Chondrocyte (in vitro differentiated cells): ENCODE results near the gene HAL. TPM values are rescaled to one million over a fixed set of nuclear protein-coding genes. Genes with fewer than 3 reads are reported as not detected.

Experiments used
- DNase-seq: peaks from one replicate; pipeline ENCODE4 v3.0.0; 2021; ENCODE audit warnings: mixed read lengths, low spot score
- H3K27ac Mint-ChIP-seq: one replicate; pipeline ENCODE4 v1.8.0; 2021; ENCODE audit warnings: mild to moderate bottlenecking, moderate library complexity, mixed read lengths; ENCODE audit not compliant: unreplicated experiment
- H3K27me3 Mint-ChIP-seq: 2 replicates; pipeline ENCODE4 v1.8.0; 2021; ENCODE audit warnings: low read depth, mixed read lengths
- H3K36me3 Mint-ChIP-seq: 2 replicates; pipeline ENCODE4 v1.8.0; 2021; ENCODE audit warnings: low read depth, mixed read lengths
- H3K4me1 Mint-ChIP-seq: 2 replicates; pipeline ENCODE4 v1.8.0; 2021; ENCODE audit warnings: low read depth, mild to moderate bottlenecking, mixed read lengths
- H3K4me3 Mint-ChIP-seq: one replicate; pipeline ENCODE4 v1.8.0; 2021; ENCODE audit warnings: mild to moderate bottlenecking, moderate library complexity, mixed read lengths; ENCODE audit not compliant: unreplicated experiment
- H3K9me3 Mint-ChIP-seq: 2 replicates; pipeline ENCODE4 v1.8.0; 2021; ENCODE audit warnings: low read depth, mixed read lengths
- total RNA-seq: library from RNA; stranded (reverse); gene quantifications from 3 replicates; pipeline ENCODE4 v1.2.1, GENCODE V29; 2021
- TF ChIP-seq, protein P1 (sequence below): fragments of 200-600 bp; sonication (generic); IDR thresholded peaks from 2 replicates; pipeline ENCODE4 v1.5.0; 2021; ENCODE audit warnings: antibody characterized with exemption, mild to moderate bottlenecking, moderate library complexity

HAL gene
- total RNA-seq, 1 donor from 2014 or later: 0.10 TPM

DNA sequence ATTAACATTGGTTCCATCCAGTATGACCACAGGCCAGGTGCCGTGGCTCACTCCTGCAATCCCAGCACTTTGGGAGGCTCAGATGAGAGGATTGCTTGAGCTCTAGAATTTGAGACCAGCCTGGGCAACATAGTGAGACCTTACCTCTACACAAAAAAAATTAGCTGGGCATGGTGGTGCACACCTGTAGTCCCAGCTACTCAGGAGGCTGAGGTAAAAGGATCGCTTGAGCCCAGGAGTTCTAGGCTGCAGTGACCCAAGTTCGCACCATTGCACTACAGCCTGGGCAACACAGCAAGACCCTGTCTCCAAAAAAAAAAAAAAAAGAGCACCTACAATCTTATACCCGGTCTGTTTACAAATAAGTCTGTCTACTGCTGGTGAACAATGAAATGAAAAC lies 29.4 kb upstream of the HAL start:
- Mint-ChIP-seq H3K27ac (no peak overlapping the region), H3K27me3 (no peaks in the 10 kb centered on the region), H3K4me1 (no peaks in the 10 kb centered on the region), H3K9me3 (no peaks in the 10 kb centered on the region), H3K4me3 (no peak overlapping the region), H3K36me3 (peaks cover 14% of the 10 kb centered on the region)
- no peak for DNase-seq
- TF ChIP-seq, protein P1, sequence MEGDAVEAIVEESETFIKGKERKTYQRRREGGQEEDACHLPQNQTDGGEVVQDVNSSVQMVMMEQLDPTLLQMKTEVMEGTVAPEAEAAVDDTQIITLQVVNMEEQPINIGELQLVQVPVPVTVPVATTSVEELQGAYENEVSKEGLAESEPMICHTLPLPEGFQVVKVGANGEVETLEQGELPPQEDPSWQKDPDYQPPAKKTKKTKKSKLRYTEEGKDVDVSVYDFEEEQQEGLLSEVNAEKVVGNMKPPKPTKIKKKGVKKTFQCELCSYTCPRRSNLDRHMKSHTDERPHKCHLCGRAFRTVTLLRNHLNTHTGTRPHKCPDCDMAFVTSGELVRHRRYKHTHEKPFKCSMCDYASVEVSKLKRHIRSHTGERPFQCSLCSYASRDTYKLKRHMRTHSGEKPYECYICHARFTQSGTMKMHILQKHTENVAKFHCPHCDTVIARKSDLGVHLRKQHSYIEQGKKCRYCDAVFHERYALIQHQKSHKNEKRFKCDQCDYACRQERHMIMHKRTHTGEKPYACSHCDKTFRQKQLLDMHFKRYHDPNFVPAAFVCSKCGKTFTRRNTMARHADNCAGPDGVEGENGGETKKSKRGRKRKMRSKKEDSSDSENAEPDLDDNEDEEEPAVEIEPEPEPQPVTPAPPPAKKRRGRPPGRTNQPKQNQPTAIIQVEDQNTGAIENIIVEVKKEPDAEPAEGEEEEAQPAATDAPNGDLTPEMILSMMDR: no peak

DNA sequence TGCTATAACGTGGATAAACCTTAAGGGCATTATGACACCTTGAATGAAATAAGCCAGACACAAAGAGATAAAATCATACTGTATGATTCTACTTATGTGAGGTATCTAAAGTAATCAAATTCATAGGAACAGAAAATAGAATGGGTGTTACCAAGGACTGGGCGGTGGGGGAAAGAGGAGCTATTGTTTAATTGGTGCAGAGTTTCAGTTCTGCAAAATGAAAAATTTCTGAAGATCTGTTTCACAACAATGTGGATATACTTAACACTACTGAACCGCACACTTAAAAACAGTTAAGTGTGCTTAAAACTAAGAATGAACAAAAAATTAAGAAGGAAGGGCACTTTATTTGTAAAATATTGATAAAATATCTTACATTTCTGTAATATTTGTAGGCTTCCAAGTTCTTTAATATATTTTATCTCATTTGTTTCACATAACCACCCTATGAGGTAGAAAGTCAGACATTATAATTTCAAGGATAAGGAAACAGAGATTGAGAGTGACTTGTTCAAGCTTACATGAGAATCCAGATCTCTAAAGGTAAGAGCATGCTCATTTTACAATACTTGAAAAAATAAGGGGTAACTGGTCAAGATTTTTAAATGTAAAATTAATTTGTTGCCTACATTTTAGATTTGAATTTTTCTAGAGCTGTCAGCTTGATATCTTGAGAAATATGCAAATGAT lies 24.3 kb upstream of the HAL start:
- Mint-ChIP-seq H3K4me1 (peaks cover 1% of the 10 kb centered on the region), H3K4me3 (no peak overlapping the region), H3K27ac (no peak overlapping the region), H3K27me3 (no peaks in the 10 kb centered on the region), H3K9me3 (no peaks in the 10 kb centered on the region), H3K36me3 (peaks cover 11% of the 10 kb centered on the region)
- DNase-seq: no peak
- TF ChIP-seq, protein P1: no peak

DNA sequence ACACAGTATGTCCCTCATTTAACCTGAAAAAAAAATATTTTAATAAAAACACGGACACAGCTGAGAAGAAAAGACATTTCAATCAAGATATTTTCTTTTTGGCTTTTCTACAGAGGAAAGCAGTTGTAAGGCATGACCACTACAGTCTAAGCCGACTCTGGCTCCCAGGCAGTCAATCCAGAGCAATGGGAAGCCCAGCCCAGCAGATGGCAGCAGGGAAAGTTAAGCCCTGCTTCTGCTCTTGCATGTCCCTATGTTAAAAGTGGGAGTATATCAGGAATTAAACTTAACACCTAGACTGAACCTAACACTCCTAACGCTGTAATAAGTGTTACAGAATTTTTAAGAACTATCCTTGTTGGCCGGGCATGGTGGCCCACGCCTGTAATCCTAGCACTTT lies 19.5 kb upstream of the HAL start:
- Mint-ChIP-seq H3K27me3 (no peaks in the 10 kb centered on the region), H3K36me3 (peaks cover 25% of the 10 kb centered on the region), H3K9me3 (no peaks in the 10 kb centered on the region), H3K4me1 (peaks cover 10% of the 10 kb centered on the region), H3K27ac (no peak overlapping the region), H3K4me3 (no peak overlapping the region)
- TF ChIP-seq, protein P1: peak; percentile 74
- no peak for DNase-seq

DNA sequence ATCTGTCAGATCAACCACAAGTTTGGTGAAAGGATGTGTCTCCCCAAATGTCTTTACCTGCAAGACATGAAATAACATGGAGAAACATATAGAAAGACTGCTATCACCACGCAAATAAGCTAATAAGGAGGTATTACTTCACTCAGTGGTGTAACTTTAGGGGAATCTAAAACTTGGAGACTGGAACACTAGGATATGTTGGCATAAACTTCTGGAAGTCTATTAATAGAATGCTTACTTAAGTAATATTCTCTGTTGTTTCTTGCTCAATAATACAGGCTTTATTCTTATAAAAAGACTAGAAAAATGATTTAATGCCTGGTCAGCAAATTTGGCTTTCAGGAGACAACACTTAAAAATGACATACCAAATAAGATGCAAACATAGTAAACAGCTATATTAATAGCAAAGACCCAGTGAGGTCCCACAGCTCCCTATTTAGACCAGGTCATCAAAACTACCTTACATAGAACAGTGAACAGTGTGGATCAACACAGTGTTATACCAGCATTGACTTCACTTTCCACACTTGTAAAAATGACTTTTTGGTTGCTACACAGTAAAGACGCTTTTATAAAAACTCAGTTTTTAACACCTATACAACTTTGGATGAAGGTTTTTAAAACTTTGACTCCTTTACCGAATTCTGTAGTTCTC lies 18.9 kb upstream of the HAL start:
- no peaks in the 10 kb centered on the region for H3K9me3 Mint-ChIP-seq
- DNase-seq: no peak
- no peaks in the 10 kb centered on the region for H3K27me3 Mint-ChIP-seq
- no peak overlapping the region for H3K27ac Mint-ChIP-seq
- H3K36me3 Mint-ChIP-seq: peaks cover 29% of the 10 kb centered on the region
- TF ChIP-seq, protein P1: no peak
- no peak overlapping the region for H3K4me3 Mint-ChIP-seq
- H3K4me1 Mint-ChIP-seq: peaks cover 10% of the 10 kb centered on the region

DNA sequence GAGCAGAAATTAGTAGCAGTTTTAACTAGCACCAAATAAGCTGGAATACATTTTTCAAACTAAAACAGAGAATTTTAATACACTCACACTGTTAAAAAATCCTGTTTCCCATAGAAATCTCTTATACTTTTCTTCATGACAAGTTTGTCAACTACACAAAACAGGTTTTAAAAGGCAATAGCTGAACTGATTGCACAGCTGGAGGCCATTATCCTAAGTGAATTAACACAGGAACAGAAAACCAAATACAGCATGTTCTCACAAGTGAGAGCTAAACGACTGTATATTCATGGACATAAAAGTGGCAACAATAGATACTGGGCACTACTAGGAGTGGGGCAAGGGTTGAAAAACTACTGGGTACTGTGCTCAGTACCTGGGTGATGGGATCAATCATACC lies 11.6 kb upstream of the HAL start:
- Mint-ChIP-seq H3K4me3 (no peak overlapping the region), H3K27ac (no peak overlapping the region), H3K4me1 (no peaks in the 10 kb centered on the region), H3K27me3 (no peaks in the 10 kb centered on the region), H3K36me3 (peaks cover 42% of the 10 kb centered on the region), H3K9me3 (no peaks in the 10 kb centered on the region)
- DNase-seq: no peak
- TF ChIP-seq, protein P1: no peak
